ENCODE results near the gene BCL2L2. TPM values are rescaled to one million over a fixed set of nuclear protein-coding genes. Genes with fewer than 3 reads are reported as not detected.
A peak's percentile ranks its signal among the peaks of the same experiment; 100 is the strongest.

BCL2L2 gene
- total RNA-seq, 1 donor from 2014 or later: 22.5 TPM

GRCh38 chr14:23326491-23327332 lies 20.1 kb downstream of the BCL2L2 start:
- Mint-ChIP-seq H3K36me3 (peaks cover 21% of the 10 kb centered on the region), H3K27ac (peak overlapping the region; percentile 5), H3K4me1 (ENCODE audit: unreplicated experiment) (peaks cover 16% of the 10 kb centered on the region), H3K9me3 (no peaks in the 10 kb centered on the region), H3K27me3 (no peaks in the 10 kb centered on the region), H3K4me3 (no peak overlapping the region)
- TF ChIP-seq CTCF (conservative IDR thresholded peaks at IDR 0.05): no peak
- DNase-seq (ENCODE audit: extremely low spot score, unreplicated experiment): peak; percentile 43

DNA sequence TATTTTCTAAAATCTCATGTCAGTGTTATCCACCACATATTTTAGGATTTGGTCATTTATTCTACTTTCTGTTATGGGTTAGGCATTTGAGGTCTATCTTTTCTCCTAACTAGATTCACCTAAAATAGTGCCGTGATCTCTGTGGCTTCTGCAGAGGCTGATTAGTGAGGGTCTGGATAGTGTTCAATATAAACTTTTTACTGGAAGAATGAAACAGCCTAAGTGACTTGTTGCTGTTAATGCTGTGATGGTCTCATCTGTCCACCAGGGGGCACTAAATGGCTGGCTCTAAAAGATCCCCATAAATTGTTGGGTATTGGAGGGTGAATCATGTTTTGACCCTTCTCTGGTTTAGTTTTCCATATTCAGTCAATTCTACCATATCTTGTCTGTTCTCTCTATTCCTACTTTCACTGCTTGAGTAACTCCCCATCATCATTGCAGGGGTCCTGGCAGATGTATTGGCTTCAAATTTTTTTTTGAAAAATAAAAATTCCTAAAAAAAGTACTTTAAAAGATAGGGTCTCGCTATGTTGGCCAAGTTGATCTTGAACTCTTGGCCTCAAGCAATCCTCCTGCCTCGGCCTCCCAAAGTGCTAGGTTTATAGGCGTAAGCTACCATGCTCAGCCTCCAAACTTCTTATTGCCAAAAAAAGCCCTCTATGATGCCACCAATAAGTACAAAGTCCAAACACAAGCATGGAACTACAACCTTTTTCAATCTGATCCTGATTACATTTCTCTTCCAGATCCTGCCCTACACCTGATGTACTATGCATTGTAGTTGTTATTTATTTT lies 21.5 kb downstream of the BCL2L2 start:
- peaks cover 9% of the 10 kb centered on the region for H3K4me1 Mint-ChIP-seq (ENCODE audit: unreplicated experiment)

DNA sequence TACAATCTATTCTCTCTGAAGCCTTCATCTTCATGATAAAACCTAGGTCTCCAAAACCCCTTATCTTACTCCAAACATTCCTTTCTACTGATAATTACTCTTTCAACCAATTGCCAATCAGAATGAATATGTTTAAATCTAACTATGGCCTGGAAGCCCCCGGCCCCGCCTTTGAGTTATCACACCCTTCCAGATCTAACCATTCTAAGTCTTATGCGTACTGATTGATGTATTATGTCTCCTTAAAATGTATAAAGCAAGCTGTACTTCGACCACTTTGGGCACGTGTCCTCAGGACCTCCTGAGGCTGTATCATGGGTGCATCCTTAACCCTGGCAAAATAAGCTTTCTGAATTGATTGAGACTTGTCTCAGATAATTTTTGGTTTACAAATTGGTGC lies 29.0 kb downstream of the BCL2L2 start:
- no peak for TF ChIP-seq CTCF (conservative IDR thresholded peaks at IDR 0.05)
- H3K36me3 Mint-ChIP-seq: no peaks in the 10 kb centered on the region
- no peaks in the 10 kb centered on the region for H3K4me1 Mint-ChIP-seq (ENCODE audit: unreplicated experiment)
- H3K27me3 Mint-ChIP-seq: peaks cover 10% of the 10 kb centered on the region
- H3K27ac Mint-ChIP-seq: no peak overlapping the region
- DNase-seq (ENCODE audit: extremely low spot score, unreplicated experiment): no peak
- no peak overlapping the region for H3K4me3 Mint-ChIP-seq
- no peaks in the 10 kb centered on the region for H3K9me3 Mint-ChIP-seq

More for the DNA sequence above, 21.5 kb downstream of the BCL2L2 start:
- H3K36me3 Mint-ChIP-seq: peaks cover 8% of the 10 kb centered on the region
- no peaks in the 10 kb centered on the region for H3K27me3 Mint-ChIP-seq
- H3K4me3 Mint-ChIP-seq: no peak overlapping the region
- TF ChIP-seq CTCF (conservative IDR thresholded peaks at IDR 0.05): peak; percentile 95
- no peak overlapping the region for H3K27ac Mint-ChIP-seq
- DNase-seq (ENCODE audit: extremely low spot score, unreplicated experiment): peak; percentile 69
- no peaks in the 10 kb centered on the region for H3K9me3 Mint-ChIP-seq

DNA sequence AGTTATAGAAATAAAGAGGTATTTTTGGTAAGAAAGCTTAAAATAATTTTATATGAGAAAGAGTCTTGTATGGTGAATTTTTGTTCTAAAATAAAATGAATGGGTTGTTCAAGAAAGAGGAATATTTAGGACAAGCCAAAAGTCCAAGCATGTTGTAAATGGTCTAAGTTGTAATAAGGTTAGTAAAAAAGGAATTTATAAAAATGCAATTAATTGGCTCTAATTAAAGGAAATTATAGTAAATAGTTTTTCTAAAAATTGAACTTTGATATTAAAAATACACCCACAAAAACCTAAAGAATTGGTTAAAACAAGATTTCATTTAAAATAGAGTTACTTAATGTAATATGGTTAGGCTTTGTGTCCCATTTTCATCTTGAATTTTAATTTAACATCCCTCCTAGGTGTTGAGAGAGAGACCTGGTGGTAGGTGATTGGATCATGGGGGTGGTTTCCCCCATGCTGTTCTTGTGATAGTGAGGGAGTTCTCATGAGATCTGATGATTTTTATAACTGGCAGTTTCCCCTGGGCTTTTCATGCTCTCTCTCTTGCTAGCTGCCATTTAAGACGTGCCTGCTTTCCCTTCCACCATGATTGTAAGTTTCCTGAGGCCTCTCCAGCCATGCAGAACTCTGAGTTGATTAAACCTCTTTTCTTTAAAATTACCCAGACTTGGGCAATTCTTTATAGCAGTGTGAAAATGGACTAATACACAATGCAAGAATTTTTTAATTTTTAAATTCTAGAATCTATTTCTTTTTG lies 33.1 kb downstream of the BCL2L2 start:
- Mint-ChIP-seq H3K27me3 (peaks cover 11% of the 10 kb centered on the region), H3K27ac (no peak overlapping the region), H3K4me1 (ENCODE audit: unreplicated experiment) (no peaks in the 10 kb centered on the region), H3K9me3 (no peaks in the 10 kb centered on the region), H3K4me3 (no peak overlapping the region), H3K36me3 (no peaks in the 10 kb centered on the region)
- no peak for DNase-seq (ENCODE audit: extremely low spot score, unreplicated experiment)
- no peak for TF ChIP-seq CTCF (conservative IDR thresholded peaks at IDR 0.05)

GRCh38 chr14:23344481-23344880 lies 37.8 kb downstream of the BCL2L2 start:
- no peaks in the 10 kb centered on the region for H3K4me1 Mint-ChIP-seq (ENCODE audit: unreplicated experiment)
- peaks cover 4% of the 10 kb centered on the region for H3K36me3 Mint-ChIP-seq
- H3K27me3 Mint-ChIP-seq: peaks cover 3% of the 10 kb centered on the region
- H3K27ac Mint-ChIP-seq: no peak overlapping the region
- H3K9me3 Mint-ChIP-seq: no peaks in the 10 kb centered on the region
- no peak overlapping the region for H3K4me3 Mint-ChIP-seq
- no peak for TF ChIP-seq CTCF (conservative IDR thresholded peaks at IDR 0.05)
- no peak for DNase-seq (ENCODE audit: extremely low spot score, unreplicated experiment)

All from type B pancreatic cell (in vitro differentiated cells).